ENCODE measurements around the gene SUSD4. TPM values are rescaled to one million over a fixed set of nuclear protein-coding genes. Genes with fewer than 3 reads are reported as not detected.

SUSD4 gene
- total RNA-seq, 1 donor from 2014 or later, result 0.79 TPM

DNA sequence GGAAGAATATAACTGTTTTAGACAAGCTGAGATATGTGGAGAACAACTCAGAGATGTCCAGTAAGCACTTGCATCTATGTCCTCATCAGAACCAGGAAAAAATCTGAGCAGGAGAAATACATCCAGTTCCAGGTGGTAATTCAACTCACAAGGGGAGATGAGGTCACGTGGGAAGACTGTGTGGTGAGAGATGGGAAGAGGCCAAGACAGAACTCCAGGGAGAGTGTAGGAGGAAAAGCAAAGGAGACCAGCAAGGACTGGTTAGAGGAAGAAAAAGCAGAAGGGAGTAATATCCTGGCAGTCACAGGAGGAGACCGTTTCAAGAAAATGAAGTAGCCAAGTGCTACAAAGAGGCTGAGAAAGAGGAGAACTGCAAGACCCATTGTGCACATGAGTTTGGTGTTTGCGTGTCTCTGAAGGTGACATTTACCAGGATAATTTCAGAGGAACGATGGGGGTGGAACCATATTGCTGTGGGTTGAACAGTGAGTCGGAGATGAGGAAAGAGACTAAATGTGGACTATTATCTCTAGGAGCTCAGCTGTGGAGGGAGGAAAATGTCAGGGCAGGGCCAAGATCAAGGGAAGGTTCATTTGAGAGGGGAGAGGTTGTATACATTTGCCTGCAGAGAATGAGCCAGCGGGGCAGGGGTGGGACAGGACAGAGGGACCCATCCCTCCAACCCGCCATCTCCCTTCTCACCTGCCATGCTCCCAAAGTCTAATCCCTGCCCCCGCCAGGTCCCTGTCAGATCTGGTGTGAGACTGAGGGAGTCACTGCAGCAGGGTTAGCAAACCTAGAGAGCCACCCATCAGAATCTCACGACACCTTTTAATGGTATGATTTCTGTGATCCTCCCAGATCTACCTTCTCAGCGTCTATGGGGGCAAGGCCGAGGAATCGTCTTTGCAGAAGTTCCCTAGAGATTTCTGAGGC, 24.9 kb downstream of the SUSD4 start:
- H3K4me3 ChIP-seq (ENCODE audit: low read depth, low read length), result no peak overlapping the region
- FAIRE-seq (peak; percentile 83), DNase-seq (ENCODE audit: low read depth) (no peak)
- no peaks in the 10 kb centered on the region for H3K36me3 ChIP-seq (ENCODE audit: control insufficient read depth, insufficient read depth, low read length)
- no peaks in the 10 kb centered on the region for H3K27me3 ChIP-seq (ENCODE audit: control insufficient read depth, insufficient read depth, low read length)
- TF ChIP-seq, protein P1, sequence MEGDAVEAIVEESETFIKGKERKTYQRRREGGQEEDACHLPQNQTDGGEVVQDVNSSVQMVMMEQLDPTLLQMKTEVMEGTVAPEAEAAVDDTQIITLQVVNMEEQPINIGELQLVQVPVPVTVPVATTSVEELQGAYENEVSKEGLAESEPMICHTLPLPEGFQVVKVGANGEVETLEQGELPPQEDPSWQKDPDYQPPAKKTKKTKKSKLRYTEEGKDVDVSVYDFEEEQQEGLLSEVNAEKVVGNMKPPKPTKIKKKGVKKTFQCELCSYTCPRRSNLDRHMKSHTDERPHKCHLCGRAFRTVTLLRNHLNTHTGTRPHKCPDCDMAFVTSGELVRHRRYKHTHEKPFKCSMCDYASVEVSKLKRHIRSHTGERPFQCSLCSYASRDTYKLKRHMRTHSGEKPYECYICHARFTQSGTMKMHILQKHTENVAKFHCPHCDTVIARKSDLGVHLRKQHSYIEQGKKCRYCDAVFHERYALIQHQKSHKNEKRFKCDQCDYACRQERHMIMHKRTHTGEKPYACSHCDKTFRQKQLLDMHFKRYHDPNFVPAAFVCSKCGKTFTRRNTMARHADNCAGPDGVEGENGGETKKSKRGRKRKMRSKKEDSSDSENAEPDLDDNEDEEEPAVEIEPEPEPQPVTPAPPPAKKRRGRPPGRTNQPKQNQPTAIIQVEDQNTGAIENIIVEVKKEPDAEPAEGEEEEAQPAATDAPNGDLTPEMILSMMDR (IDR thresholded peaks at IDR 0.05; ENCODE audit: insufficient read depth, low read length, severe bottlenecking), result no peak

DNA sequence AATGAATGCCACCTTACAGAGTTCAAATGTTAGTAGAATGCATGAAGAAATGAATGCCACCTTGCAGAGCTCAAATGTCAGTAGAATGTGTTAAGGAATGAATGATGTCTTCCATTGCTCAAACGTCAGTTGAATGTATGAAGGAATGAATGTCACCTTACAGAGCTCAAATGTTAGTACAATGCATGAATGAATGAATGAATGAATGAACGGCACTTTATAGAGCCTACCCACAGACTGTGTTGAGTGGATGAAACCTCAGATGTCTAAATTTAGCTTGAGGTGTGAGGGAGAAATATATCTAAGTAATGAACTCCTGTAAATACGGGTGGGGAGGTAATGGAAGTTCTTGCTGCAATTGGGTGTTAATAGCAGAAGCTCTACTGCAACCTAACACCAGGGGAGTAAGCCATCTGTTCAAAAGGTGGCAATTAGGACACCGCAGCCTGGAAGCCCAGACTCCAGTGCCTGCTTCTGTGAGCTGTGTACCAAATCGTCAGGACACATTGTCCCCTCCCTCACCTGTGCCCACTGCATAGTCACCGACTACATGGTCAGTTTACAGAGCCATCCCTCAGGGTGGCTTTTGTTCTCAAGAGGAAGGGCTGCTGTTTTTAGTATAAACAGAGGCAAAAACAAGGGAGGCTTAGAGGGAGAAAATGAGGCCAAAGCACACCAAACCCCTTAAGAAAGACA, 26.7 kb downstream of the SUSD4 start:
- TF ChIP-seq, protein P1 (IDR thresholded peaks at IDR 0.05; ENCODE audit: insufficient read depth, low read length, severe bottlenecking), result no peak
- H3K4me3 ChIP-seq (ENCODE audit: low read depth, low read length), result no peak overlapping the region
- FAIRE-seq (peak; percentile 28), DNase-seq (ENCODE audit: low read depth) (no peak)
- H3K27me3 ChIP-seq (ENCODE audit: control insufficient read depth, insufficient read depth, low read length), result no peaks in the 10 kb centered on the region
- no peaks in the 10 kb centered on the region for H3K36me3 ChIP-seq (ENCODE audit: control insufficient read depth, insufficient read depth, low read length)

DNA sequence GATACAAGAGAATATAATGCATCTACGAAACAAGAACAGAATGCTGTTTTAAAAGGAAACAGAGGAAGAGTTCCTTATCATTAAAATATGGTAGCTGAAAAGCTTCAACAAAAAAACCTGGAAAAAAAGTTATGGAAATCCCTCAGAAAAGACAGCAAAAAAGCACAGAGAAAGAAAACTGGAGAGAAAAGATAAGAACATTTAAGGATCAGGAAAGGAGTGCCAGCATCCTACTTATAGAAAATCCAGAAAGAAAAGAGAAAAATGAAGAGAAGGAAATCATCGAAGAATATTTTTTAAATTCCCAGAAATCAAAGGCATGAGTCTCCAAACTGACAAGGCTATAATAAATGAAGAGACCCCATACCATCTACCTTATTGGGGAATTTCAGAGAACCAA, 29.8 kb downstream of the SUSD4 start:
- Histone ChIP-seq H3K36me3 (ENCODE audit: control insufficient read depth, insufficient read depth, low read length) (no peaks in the 10 kb centered on the region), H3K4me3 (ENCODE audit: low read depth, low read length) (no peak overlapping the region), H3K27me3 (ENCODE audit: control insufficient read depth, insufficient read depth, low read length) (no peaks in the 10 kb centered on the region)
- DNase-seq (ENCODE audit: low read depth) (no peak), FAIRE-seq (no peak)
- TF ChIP-seq, protein P1 (IDR thresholded peaks at IDR 0.05; ENCODE audit: insufficient read depth, low read length, severe bottlenecking), result no peak

DNA sequence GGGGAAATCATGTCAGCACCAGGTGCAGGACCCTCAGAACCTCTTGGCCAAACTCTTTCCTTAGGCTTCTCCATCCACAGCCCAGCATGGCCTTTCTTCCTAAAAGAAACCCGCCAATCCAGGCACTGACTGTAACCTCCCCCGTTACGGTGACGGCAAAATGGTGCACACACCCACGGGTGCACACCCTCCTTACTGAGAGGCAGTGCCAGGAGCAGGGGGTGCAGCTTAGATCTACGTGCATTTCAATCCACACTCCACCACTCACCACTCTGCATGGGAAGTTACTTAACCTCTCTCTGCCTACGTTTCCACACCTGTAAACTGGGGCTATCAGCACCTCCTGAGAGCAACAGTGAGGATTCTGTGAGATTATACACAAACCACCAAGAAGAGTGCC, 31.0 kb downstream of the SUSD4 start:
- no peak overlapping the region for H3K4me3 ChIP-seq (ENCODE audit: low read depth, low read length)
- H3K27me3 ChIP-seq (ENCODE audit: control insufficient read depth, insufficient read depth, low read length), result no peaks in the 10 kb centered on the region
- TF ChIP-seq, protein P1 (IDR thresholded peaks at IDR 0.05; ENCODE audit: insufficient read depth, low read length, severe bottlenecking), result no peak
- FAIRE-seq (no peak), DNase-seq (ENCODE audit: low read depth) (no peak)
- H3K36me3 ChIP-seq (ENCODE audit: control insufficient read depth, insufficient read depth, low read length), result no peaks in the 10 kb centered on the region

DNA sequence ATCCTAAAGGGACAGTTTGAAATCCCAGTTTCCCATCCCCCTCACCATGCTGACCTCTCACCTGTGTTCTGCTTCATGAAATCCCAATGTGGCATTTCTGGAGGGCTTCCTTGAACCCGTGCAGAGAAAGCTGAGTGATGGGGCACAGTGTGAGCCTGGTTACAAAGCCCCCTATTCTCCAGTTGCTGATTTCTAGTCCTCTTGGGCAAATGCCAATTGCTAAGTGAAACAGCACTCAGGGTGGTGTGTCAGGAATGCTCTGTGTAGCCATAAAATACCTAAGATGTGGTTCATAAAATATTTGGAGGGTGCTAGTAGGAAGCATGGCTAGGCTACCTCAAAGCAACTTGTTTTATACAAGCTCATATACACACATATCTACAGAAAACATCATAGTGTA, 32.0 kb downstream of the SUSD4 start:
- Histone ChIP-seq H3K36me3 (ENCODE audit: control insufficient read depth, insufficient read depth, low read length) (no peaks in the 10 kb centered on the region), H3K27me3 (ENCODE audit: control insufficient read depth, insufficient read depth, low read length) (no peaks in the 10 kb centered on the region), H3K4me3 (ENCODE audit: low read depth, low read length) (no peak overlapping the region)
- TF ChIP-seq, protein P1 (IDR thresholded peaks at IDR 0.05; ENCODE audit: insufficient read depth, low read length, severe bottlenecking), result no peak
- no peak for FAIRE-seq
- peak; percentile 63 for DNase-seq (ENCODE audit: low read depth)
